ENCODE data around the gene TEX26. TPM values are rescaled to one million over a fixed set of nuclear protein-coding genes. Genes with fewer than 3 reads are reported as not detected.

Gene TEX26
- total RNA-seq, 3 donors from 2014 or later (not counting 1 experiment from before 2014, with no cell fraction given) = not detected

DNA sequence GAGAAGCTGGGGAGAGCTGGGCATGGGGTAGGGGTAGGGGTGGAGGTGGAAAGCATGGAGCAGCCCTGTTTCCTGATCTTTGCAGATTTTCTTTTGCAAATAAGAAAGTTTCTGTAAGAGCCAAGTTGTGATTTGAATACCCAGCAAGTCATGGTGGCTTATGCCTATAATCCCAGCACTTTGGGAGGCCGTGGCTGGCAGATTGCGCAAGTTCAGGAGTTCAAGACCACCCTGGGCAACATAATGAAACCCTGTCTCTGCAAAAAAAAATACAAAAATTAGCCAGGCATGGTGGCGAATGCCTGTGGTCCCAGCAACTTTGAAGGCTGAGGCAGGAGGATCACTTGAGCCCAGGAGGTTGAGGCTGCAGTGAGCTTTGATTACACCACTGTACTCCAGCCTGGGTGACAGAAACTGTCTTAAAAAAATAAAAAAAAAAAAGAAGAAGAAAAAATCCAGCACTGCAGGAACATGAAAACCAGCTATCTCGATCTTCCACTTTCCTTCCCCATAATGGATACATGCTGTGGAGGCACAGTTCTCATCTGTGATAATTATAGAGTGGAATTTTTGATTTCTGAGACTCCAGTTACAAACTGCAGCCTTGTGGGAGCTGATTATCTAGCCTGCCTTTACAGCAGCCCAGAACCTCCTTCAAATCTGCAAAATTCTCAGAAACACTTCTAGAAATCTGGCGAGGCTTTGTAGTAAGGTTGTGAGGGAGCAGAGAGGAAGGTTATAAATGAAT, 12.1 kb upstream of the TEX26 start:
- Histone ChIP-seq H3K36me3 (ENCODE audit: control insufficient read depth, insufficient read depth, low read length) (no peaks in the 10 kb centered on the region), H3K4me3 (ENCODE audit: low read length) (no peak overlapping the region), H3K9me3 (ENCODE audit: control insufficient read depth, insufficient read depth, low read length) (no peaks in the 10 kb centered on the region), H3K4me1 (ENCODE audit: control insufficient read depth, insufficient read depth, low read length) (no peaks in the 10 kb centered on the region), H3K27ac (ENCODE audit: low read length) (no peak overlapping the region), H3K27me3 (ENCODE audit: control insufficient read depth, insufficient read depth, low read length) (no peaks in the 10 kb centered on the region)
- no peak overlapping the region for H3K4me3 Mint-ChIP-seq
- H3K4me1 Mint-ChIP-seq = peaks cover 1 to 2% of the 10 kb centered on the region in 2 donors
- no peak overlapping the region for H3K27ac Mint-ChIP-seq
- no peaks in the 10 kb centered on the region for H3K9me3 Mint-ChIP-seq
- H3K36me3 Mint-ChIP-seq = no peaks in the 10 kb centered on the region
- DNase-seq = no peak
- TF ChIP-seq, protein P1, sequence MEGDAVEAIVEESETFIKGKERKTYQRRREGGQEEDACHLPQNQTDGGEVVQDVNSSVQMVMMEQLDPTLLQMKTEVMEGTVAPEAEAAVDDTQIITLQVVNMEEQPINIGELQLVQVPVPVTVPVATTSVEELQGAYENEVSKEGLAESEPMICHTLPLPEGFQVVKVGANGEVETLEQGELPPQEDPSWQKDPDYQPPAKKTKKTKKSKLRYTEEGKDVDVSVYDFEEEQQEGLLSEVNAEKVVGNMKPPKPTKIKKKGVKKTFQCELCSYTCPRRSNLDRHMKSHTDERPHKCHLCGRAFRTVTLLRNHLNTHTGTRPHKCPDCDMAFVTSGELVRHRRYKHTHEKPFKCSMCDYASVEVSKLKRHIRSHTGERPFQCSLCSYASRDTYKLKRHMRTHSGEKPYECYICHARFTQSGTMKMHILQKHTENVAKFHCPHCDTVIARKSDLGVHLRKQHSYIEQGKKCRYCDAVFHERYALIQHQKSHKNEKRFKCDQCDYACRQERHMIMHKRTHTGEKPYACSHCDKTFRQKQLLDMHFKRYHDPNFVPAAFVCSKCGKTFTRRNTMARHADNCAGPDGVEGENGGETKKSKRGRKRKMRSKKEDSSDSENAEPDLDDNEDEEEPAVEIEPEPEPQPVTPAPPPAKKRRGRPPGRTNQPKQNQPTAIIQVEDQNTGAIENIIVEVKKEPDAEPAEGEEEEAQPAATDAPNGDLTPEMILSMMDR (IDR thresholded peaks at IDR 0.05) = no peak
- ATAC-seq = no peak
- peaks cover 12 to 36% of the 10 kb centered on the region in 2 donors for H3K27me3 Mint-ChIP-seq (ENCODE audit: low read depth in 2 of 2)
- intact Hi-C loops (cut with micrococcal nuclease) = no loop called here
- 85% methylated on average over 4 of the region's 5 CpGs for WGBS (ENCODE audit: insufficient coverage)

DNA sequence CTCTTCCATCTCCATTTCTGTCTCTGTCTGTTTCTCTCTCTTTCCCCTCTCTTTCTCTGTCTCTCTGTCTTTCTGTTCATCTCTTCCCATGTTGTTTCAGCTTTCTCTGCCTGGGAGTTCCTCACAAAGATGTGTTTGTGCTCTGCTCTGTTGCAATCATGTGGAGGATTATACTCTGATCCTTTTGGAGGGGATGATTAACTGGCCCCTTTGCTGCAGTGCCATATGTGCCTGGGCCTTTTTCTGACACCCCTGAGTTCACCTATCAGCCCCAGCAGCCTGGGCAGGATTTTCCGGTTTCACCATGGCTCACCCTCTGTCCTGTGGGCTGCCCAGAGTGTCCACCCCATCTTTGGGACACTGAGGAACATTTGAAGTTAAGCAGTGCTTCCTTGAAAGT, 9.0 kb upstream of the TEX26 start:
- 97% methylated on average over 1 of the region's 1 CpG for WGBS (ENCODE audit: insufficient coverage)

DNA sequence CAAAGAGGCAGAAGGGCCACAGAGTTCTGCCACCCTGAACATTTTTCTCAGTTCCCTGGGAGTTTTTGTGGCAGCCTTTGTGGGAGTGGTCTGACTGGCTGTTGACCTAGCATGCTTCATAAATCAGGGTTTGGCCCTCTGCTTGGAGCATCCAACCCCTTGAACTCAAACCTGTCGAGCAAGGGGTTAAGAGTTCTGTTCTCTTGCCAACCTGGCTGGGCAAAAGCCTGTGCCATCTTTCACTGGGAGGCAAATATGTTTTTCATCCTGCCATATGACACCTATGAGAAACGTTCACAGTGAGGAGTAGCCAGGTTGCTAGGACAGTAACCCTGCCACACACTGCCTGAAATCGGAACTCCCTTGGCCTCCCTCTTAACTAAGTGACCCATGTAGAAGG, 7.7 kb upstream of the TEX26 start:
- no peak for ATAC-seq
- H3K27ac Mint-ChIP-seq = no peak overlapping the region
- H3K27ac ChIP-seq (ENCODE audit: low read length) = no peak overlapping the region
- WGBS (ENCODE audit: insufficient coverage) = 92% methylated on average over 3 of the region's 3 CpGs
- H3K4me1 Mint-ChIP-seq = peaks cover 4 to 6% of the 10 kb centered on the region in 2 donors
- H3K4me3 ChIP-seq (ENCODE audit: low read length) = no peak overlapping the region
- TF ChIP-seq, protein P1 (IDR thresholded peaks at IDR 0.05) = no peak
- H3K27me3 ChIP-seq (ENCODE audit: control insufficient read depth, insufficient read depth, low read length) = no peaks in the 10 kb centered on the region
- no peaks in the 10 kb centered on the region for H3K9me3 ChIP-seq (ENCODE audit: control insufficient read depth, insufficient read depth, low read length)
- no peaks in the 10 kb centered on the region for H3K4me1 ChIP-seq (ENCODE audit: control insufficient read depth, insufficient read depth, low read length)
- no peak overlapping the region for H3K4me3 Mint-ChIP-seq
- H3K27me3 Mint-ChIP-seq (ENCODE audit: low read depth in 2 of 2) = peaks cover 15 to 27% of the 10 kb centered on the region in 2 donors
- DNase-seq = no peak
- H3K9me3 Mint-ChIP-seq = no peaks in the 10 kb centered on the region
- intact Hi-C loops (cut with micrococcal nuclease) = no loop called here
- no peaks in the 10 kb centered on the region for H3K36me3 ChIP-seq (ENCODE audit: control insufficient read depth, insufficient read depth, low read length)
- H3K36me3 Mint-ChIP-seq = no peaks in the 10 kb centered on the region

More for the DNA sequence above, 9.0 kb upstream of the TEX26 start:
- H3K27ac Mint-ChIP-seq = no peak overlapping the region
- DNase-seq (no peak), ATAC-seq (no peak)
- Histone ChIP-seq H3K36me3 (ENCODE audit: control insufficient read depth, insufficient read depth, low read length) (no peaks in the 10 kb centered on the region), H3K27ac (ENCODE audit: low read length) (no peak overlapping the region), H3K9me3 (ENCODE audit: control insufficient read depth, insufficient read depth, low read length) (no peaks in the 10 kb centered on the region), H3K4me1 (ENCODE audit: control insufficient read depth, insufficient read depth, low read length) (no peaks in the 10 kb centered on the region), H3K4me3 (ENCODE audit: low read length) (no peak overlapping the region), H3K27me3 (ENCODE audit: control insufficient read depth, insufficient read depth, low read length) (no peaks in the 10 kb centered on the region)
- no peaks in the 10 kb centered on the region for H3K36me3 Mint-ChIP-seq
- intact Hi-C loops (cut with micrococcal nuclease) = no loop called here
- H3K4me1 Mint-ChIP-seq = peaks cover 4 to 6% of the 10 kb centered on the region in 2 donors
- no peaks in the 10 kb centered on the region for H3K9me3 Mint-ChIP-seq
- TF ChIP-seq, protein P1 (IDR thresholded peaks at IDR 0.05) = no peak
- H3K4me3 Mint-ChIP-seq = no peak overlapping the region
- peaks cover 6 to 32% of the 10 kb centered on the region in 2 donors for H3K27me3 Mint-ChIP-seq (ENCODE audit: low read depth in 2 of 2)

DNA sequence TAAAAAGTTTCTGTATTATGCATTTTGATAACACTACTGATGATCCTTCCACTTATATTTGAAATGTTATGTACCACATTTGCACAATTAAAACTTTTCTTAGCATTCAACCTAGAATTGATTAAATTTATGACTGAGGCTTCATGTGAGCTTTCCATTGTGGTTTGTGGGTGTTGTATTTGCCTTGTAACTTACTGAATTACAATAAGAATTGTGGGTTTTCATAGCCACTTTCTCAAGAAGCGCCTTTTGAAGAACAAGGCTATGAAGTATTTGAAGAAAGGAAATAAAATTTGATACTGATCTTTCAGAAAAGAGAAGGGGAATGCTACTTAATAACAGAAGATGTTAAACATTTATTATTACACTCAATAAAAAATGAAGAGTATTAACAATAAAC, 7.0 kb upstream of the TEX26 start:
- DNase-seq (no peak), ATAC-seq (no peak)
- TF ChIP-seq, protein P1 (IDR thresholded peaks at IDR 0.05) = no peak
- Mint-ChIP-seq H3K36me3 (no peaks in the 10 kb centered on the region), H3K4me1 (peaks cover 4 to 6% of the 10 kb centered on the region in 2 donors), H3K9me3 (no peaks in the 10 kb centered on the region), H3K27me3 (ENCODE audit: low read depth in 2 of 2) (peaks cover 19 to 34% of the 10 kb centered on the region in 2 donors), H3K27ac (no peak overlapping the region), H3K4me3 (no peak overlapping the region)
- no peak overlapping the region for H3K4me3 ChIP-seq (ENCODE audit: low read length)
- H3K27me3 ChIP-seq (ENCODE audit: control insufficient read depth, insufficient read depth, low read length) = no peaks in the 10 kb centered on the region
- no peaks in the 10 kb centered on the region for H3K4me1 ChIP-seq (ENCODE audit: control insufficient read depth, insufficient read depth, low read length)
- intact Hi-C loops (cut with micrococcal nuclease) = no loop called here
- H3K9me3 ChIP-seq (ENCODE audit: control insufficient read depth, insufficient read depth, low read length) = no peaks in the 10 kb centered on the region
- no peak overlapping the region for H3K27ac ChIP-seq (ENCODE audit: low read length)
- 20% methylated on average over 1 of the region's 1 CpG for WGBS (ENCODE audit: insufficient coverage)
- H3K36me3 ChIP-seq (ENCODE audit: control insufficient read depth, insufficient read depth, low read length) = no peaks in the 10 kb centered on the region
